ENCODE results near the gene MOB1A. TPM values are rescaled to one million over a fixed set of nuclear protein-coding genes. Genes with fewer than 3 reads are reported as not detected.

The MOB1A gene
- total RNA-seq, 1 experiment from 2014 or later: 132 TPM

GRCh38 chr2:74205596-74205995 is 26.9 kb upstream of the MOB1A start (continued):
- no peak for TF ChIP-seq ATF3 (IDR thresholded peaks at IDR 0.05)
- TF ChIP-seq CEBPB (IDR thresholded peaks at IDR 0.05; ENCODE audit: low read depth): no peak

- Histone ChIP-seq H4K20me1 (ENCODE audit: insufficient read depth) (peaks cover 23% of the 10 kb centered on the region; the same call in 1 of the 2 replicates), H3K36me3 (ENCODE audit: control insufficient read depth in 1 of 2, insufficient read depth in 2 of 2, low read length in 2 of 2) (peaks cover 38 to 52% of the 10 kb centered on the region in 2 experiments), H3K27me3 (ENCODE audit: insufficient read depth, low read length) (no peaks in the 10 kb centered on the region), H3K4me3 (replicated peaks in 1 of 2; ENCODE audit: low read depth in 1 of 2, low read length in 2 of 2) (no peak overlapping the region), H3K9me2 (ENCODE audit: insufficient read depth) (no peaks in the 10 kb centered on the region), H2AFZ (ENCODE audit: low read depth, low read length, poor library complexity, severe bottlenecking) (no peak overlapping the region), H3K4me2 (ENCODE audit: low read length) (no peak overlapping the region), H3K79me2 (ENCODE audit: insufficient read depth, low read length) (peaks cover 96% of the 10 kb centered on the region), H3K9ac (ENCODE audit: low read length) (no peak overlapping the region), H3K4me1 (ENCODE audit: control insufficient read depth in 1 of 2, insufficient read depth in 2 of 2, low read length in 2 of 2) (peaks cover 14% of the 10 kb centered on the region in 2 experiments; a peak in 3 of 4 replicates), H3K27ac (ENCODE audit: low read depth, low read length) (no peak overlapping the region), H3K9me3 (ENCODE audit: control insufficient read depth in 1 of 2, insufficient read depth in 1 of 2, low read depth in 1 of 2, low read length in 2 of 2) (no peaks in the 10 kb centered on the region)
- POLR2A ChIA-PET: no interaction called here
- TF ChIP-seq TCF7L2 (IDR thresholded peaks at IDR 0.05; ENCODE audit: borderline replicate concordance, extremely low read depth, insufficient read depth, insufficient read length): no peak
- no peak for TF ChIP-seq EZH2 (IDR thresholded peaks at IDR 0.05)
- TF ChIP-seq REST (IDR thresholded peaks at IDR 0.05; ENCODE audit: low read depth): no peak
- intact Hi-C loops (cut with micrococcal nuclease): no loop called here
- CTCF ChIA-PET: no interaction called here
- no peak for ATAC-seq
- no TSS peak for BruUV-seq (replicated peaks)
- RAD21 ChIA-PET (ENCODE audit: low non-redundant PET in 1 of 2, low total read pairs in 2 of 2, uncharacterized antibody in 2 of 2, unreplicated experiment in 2 of 2): no interaction called here
- no peak for DNase-seq (ENCODE audit: low read depth, low spot score)
Measured at GRCh38 chr2:74205113-74205512, 26.4 kb upstream of the MOB1A start.
